OCI-LY7 (cell line): Measurements from ENCODE around the gene KDM2B. TPM values are rescaled to one million over a fixed set of nuclear protein-coding genes. Genes with fewer than 3 reads are reported as not detected.
A peak's percentile ranks its signal among the peaks of the same experiment; 100 is the strongest.

Experiments
- BruUV-seq: library from RNA; stranded (reverse); fragments of 400-500 nt; replicated peaks from 2 replicates; lab custom pipeline; 2021; lab: Mats Ljungman, UMichigan
- CTCF ChIA-PET: fragments of 300-600 bp; sonication (Branson Sonifier 250); formaldehyde crosslinking; loops from one replicate; lab custom pipeline; 2022; ENCODE audit warnings: antibody characterized with exemption; ENCODE audit not compliant: unreplicated experiment; lab: Charles Lee
- POLR2A ChIA-PET: fragments of 300-600 bp; sonication (Branson Sonifier 250); formaldehyde crosslinking; loops from one replicate; lab custom pipeline; 2022; ENCODE audit warnings: antibody characterized with exemption; lab: Charles Lee
- DNase-seq: peaks from one replicate; pipeline ENCODE4 v3.0.0-alpha.2; 2015; ENCODE audit warnings: low spot score
- H2AFZ ChIP-seq: fragments of 200-600 bp; sonication (generic), shearing (Covaris generic); 2 replicates; pipeline ENCODE4 v1.6.1; 2014; ENCODE audit warnings: mild to moderate bottlenecking, antibody characterized with exemption, low read length, moderate library complexity
- H3K27ac ChIP-seq: fragments of 200-600 bp; sonication (generic); 2 replicates; pipeline ENCODE4 v1.5.1; 2014; ENCODE audit warnings: mixed run types, low read depth, mild to moderate bottlenecking, moderate library complexity, low read length, inconsistent platforms; ENCODE audit not compliant: poor library complexity, severe bottlenecking
- H3K36me3 ChIP-seq: fragments of 200-600 bp; sonication (generic); 2 replicates; pipeline ENCODE4 v1.6.1; 2014; ENCODE audit warnings: mild to moderate bottlenecking, antibody characterized with exemption, low read length, moderate library complexity, mixed read lengths; ENCODE audit not compliant: insufficient read depth
- H3K4me1 ChIP-seq: fragments of 200-600 bp; sonication (generic); 2 replicates; pipeline ENCODE4 v1.5.1; 2014; ENCODE audit warnings: mild to moderate bottlenecking, low read length; ENCODE audit not compliant: insufficient read depth, poor library complexity, severe bottlenecking
- H3K4me2 ChIP-seq: fragments of 200-600 bp; sonication (generic); 2 replicates; pipeline ENCODE4 v1.6.1; 2014; ENCODE audit warnings: mild to moderate bottlenecking, low read length
- H3K4me3 ChIP-seq: fragments of 200-600 bp; sonication (generic); 2 replicates; pipeline ENCODE4 v1.5.1; 2014; ENCODE audit warnings: mild to moderate bottlenecking, low read depth, low read length; ENCODE audit not compliant: poor library complexity, severe bottlenecking
- H3K79me2 ChIP-seq: fragments of 200-600 bp; sonication (generic); 2 replicates; pipeline ENCODE4 v1.6.1; 2016; ENCODE audit warnings: low read depth, mild to moderate bottlenecking, low read length, moderate library complexity, mixed read lengths; ENCODE audit not compliant: insufficient read depth
- H3K9me2 ChIP-seq: fragments of 200-600 bp; sonication (generic); 2 replicates; pipeline ENCODE4 v1.6.1; 2016; ENCODE audit warnings: mild to moderate bottlenecking, low read length, mixed read lengths; ENCODE audit not compliant: insufficient read depth
- H3K9me3 ChIP-seq: fragments of 200-600 bp; sonication (generic); 2 replicates; pipeline ENCODE4 v1.6.1; 2014; ENCODE audit warnings: mild to moderate bottlenecking, mixed run types, low read length, mixed read lengths
- H4K20me1 ChIP-seq: fragments of 200-600 bp; sonication (generic); 2 replicates; pipeline ENCODE4 v1.6.1; 2014; ENCODE audit warnings: mild to moderate bottlenecking, antibody characterized with exemption, low read length, moderate library complexity, mixed read lengths; ENCODE audit not compliant: insufficient read depth
- EZH2phosphoT487 ChIP-seq: fragments of 200-600 bp; sonication (generic); IDR thresholded peaks from 2 replicates; pipeline ENCODE4 v1.6.1; 2018; ENCODE audit warnings: low read depth, borderline replicate concordance, mild to moderate bottlenecking, mixed run types, antibody characterized with exemption, low read length, moderate library complexity, mixed read lengths
- intact Hi-C: fragments of 100-400 bp; cut with micrococcal nuclease; formaldehyde crosslinking; loops from one replicate; pipeline ENCODE4 v1.10.0; 2022; ENCODE audit not compliant: unreplicated experiment
- total RNA-seq, 2 experiments: library from RNA; depleted of rRNA in 1 of 2; stranded (reverse); fragments of >200 nt in 1 of 2; shearing (Covaris generic) in 1 of 2; gene quantifications; 2 replicates each; pipeline ENCODE4 v1.2.3, GENCODE V29; 2014 to 2022
- TF ChIP-seq, protein P1 (sequence below): fragments of 200-600 bp; sonication (generic); conservative IDR thresholded peaks from 2 replicates; pipeline ENCODE4 v1.5.1; 2014; ENCODE audit warnings: mild to moderate bottlenecking, antibody characterized with exemption, low read length, moderate library complexity, mixed read lengths

Gene KDM2B
- total RNA-seq, 2 experiments from 2014 or later, result 78.5 to 88.0 TPM

DNA sequence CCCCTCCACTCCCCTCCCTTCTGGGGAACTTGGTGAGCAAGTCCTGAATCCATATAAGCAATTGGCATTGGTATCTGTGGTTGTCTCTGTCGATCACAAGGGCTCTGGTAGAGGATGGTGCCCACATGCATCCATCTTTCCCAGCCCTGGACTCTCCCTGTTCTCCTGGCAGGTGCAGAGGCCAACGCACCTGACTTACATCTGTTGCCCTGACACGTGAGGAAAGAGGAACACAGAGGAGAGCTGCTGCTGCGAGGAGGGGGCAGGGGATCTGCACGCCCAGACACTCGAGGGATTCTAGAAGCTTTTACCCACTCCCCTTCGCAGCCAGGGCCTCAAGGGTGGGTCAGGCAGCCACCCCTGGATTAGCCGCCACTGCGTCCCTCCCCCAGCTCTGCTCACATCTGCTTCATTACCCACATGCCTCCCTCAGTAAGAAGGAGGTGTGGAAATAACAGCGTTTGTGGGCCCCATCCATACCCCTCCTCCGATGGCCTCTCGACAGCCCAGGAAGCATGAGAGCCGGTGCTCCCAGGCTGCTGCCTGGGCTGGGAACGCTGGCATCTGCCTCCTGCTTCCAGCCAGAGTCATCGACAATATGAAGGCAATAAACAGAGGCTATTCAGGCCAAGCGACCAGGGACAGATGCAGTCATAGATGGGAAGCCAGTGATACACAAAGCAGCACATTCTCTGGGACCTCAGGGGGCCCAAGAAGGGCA lies 56.5 kb downstream of the KDM2B start:
- Histone ChIP-seq H3K9me2 (no peaks in the 10 kb centered on the region), H3K36me3 (peaks cover 36% of the 10 kb centered on the region), H3K9me3 (no peaks in the 10 kb centered on the region), H3K4me3 (peak overlapping the region; percentile 54), H2AFZ (peak overlapping the region; percentile 51; the same call in 1 of the 2 replicates), H3K27ac (peak overlapping the region; percentile 84), H3K79me2 (no peaks in the 10 kb centered on the region), H3K4me1 (peaks cover 45% of the 10 kb centered on the region), H3K4me2 (peak overlapping the region; percentile 86), H4K20me1 (no peaks in the 10 kb centered on the region)
- DNase-seq, result peak; percentile 62
- no TSS peak for BruUV-seq
- TF ChIP-seq, protein P1, sequence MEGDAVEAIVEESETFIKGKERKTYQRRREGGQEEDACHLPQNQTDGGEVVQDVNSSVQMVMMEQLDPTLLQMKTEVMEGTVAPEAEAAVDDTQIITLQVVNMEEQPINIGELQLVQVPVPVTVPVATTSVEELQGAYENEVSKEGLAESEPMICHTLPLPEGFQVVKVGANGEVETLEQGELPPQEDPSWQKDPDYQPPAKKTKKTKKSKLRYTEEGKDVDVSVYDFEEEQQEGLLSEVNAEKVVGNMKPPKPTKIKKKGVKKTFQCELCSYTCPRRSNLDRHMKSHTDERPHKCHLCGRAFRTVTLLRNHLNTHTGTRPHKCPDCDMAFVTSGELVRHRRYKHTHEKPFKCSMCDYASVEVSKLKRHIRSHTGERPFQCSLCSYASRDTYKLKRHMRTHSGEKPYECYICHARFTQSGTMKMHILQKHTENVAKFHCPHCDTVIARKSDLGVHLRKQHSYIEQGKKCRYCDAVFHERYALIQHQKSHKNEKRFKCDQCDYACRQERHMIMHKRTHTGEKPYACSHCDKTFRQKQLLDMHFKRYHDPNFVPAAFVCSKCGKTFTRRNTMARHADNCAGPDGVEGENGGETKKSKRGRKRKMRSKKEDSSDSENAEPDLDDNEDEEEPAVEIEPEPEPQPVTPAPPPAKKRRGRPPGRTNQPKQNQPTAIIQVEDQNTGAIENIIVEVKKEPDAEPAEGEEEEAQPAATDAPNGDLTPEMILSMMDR, result no peak
- no peak for TF ChIP-seq EZH2phosphoT487
- ChIA-PET POLR2A (interaction anchor here (0.6 to 1.4 kb wide), 3 partner anchors 13 to 111 kb away, joined by 3 to 10 read pairs (median 3); no protein-coding TSS in a partner anchor), CTCF (interaction anchor here (1.1 kb wide), 1 partner anchor 103 kb away, joined by 6 read pairs; no protein-coding TSS in a partner anchor)
- intact Hi-C loops, result no loop called here

DNA sequence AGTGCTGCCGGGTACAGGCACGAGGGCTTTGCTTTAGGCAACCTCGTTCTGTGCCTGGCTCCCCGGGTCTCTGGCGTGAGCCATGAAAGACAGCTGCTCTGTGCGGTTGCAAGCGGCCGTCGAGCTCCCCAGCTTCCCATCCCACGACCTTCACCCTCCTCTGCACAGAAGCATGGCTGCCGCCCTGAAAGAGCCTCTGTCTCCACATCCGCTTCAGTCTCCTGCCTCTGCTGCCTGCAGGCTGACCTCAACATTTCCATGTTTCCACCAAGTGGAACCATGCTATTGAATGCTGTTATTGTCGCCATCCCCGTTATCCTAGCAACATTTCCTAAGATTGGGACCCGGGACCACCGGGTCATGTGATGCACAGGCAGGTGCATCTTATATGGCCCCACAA lies 57.1 kb downstream of the KDM2B start:
- TF ChIP-seq, protein P1, result no peak
- no peak for TF ChIP-seq EZH2phosphoT487
- Histone ChIP-seq H3K4me1 (peaks cover 45% of the 10 kb centered on the region), H3K9me2 (no peaks in the 10 kb centered on the region), H3K4me2 (peak overlapping the region; percentile 86), H2AFZ (peak overlapping the region; percentile 51; the same call in 1 of the 2 replicates), H3K4me3 (peak overlapping the region; percentile 54), H3K79me2 (no peaks in the 10 kb centered on the region), H3K27ac (peak overlapping the region; percentile 84), H3K9me3 (no peaks in the 10 kb centered on the region), H4K20me1 (no peaks in the 10 kb centered on the region), H3K36me3 (peaks cover 37% of the 10 kb centered on the region)
- ChIA-PET CTCF (interaction anchor here (0.8 to 1.1 kb wide), 2 partner anchors 10 to 104 kb away, joined by 3 to 6 read pairs; no protein-coding TSS in a partner anchor), POLR2A (interaction anchor here (0.6 to 1.4 kb wide), 6 partner anchors 13 to 111 kb away, joined by 3 to 10 read pairs (median 4); no protein-coding TSS in a partner anchor)
- peak; percentile 75 for DNase-seq
- intact Hi-C loops, result loop anchor here (1.0 kb wide), 1 partner anchor 13 kb away; no protein-coding TSS in a partner anchor
- no TSS peak for BruUV-seq
